ENCODE results near the gene SDC1. TPM values are rescaled to one million over a fixed set of nuclear protein-coding genes. Genes with fewer than 3 reads are reported as not detected.
"Not testable (repeated sequence)": the region's sequence is repeated elsewhere in the genome, so short reads cannot be mapped to it uniquely, and the experiment has no call there.

SDC1 gene
- total and polyA plus RNA-seq, 12 donors: 3.1 to 74.2 (median 18.0) TPM

GRCh38 chr2:20249170-20249569 lies 24.2 kb upstream of the SDC1 start:
- TF ChIP-seq POLR2A (IDR thresholded peaks at IDR 0.05) (no peak), CTCF (IDR thresholded peaks at IDR 0.05) (no peak)
- Histone ChIP-seq H3K4me3 (no peak overlapping the region), H3K4me1 (replicated peaks in 1 of 2) (no peaks in the 10 kb centered on the region), H3K27me3 (no peaks in the 10 kb centered on the region), H3K9me3 (replicated peaks in 1 of 3) (no peaks in the 10 kb centered on the region), H3K36me3 (replicated peaks in 1 of 2) (peaks cover 0 to 51% of the 10 kb centered on the region in 2 donors), H3K27ac (no peak overlapping the region)
- no peak for DNase-seq
- 85 to 95% (median 91%) methylated on average over 6 of the region's 6 CpGs for WGBS, 4 donors
- intact Hi-C loops (cut with DNase I): loop anchor here in 1 of 2 donors (10.0 kb wide), 1 partner anchor 66 kb away; no protein-coding TSS in a partner anchor

GRCh38 chr2:20247084-20247483 lies 22.2 kb upstream of the SDC1 start:
- Histone ChIP-seq H3K4me1 (replicated peaks in 1 of 2) (no peaks in the 10 kb centered on the region), H3K27ac (no peak overlapping the region), H3K27me3 (no peaks in the 10 kb centered on the region), H3K4me3 (no peak overlapping the region), H3K36me3 (replicated peaks in 1 of 2) (peaks cover 0 to 30% of the 10 kb centered on the region in 2 donors), H3K9me3 (replicated peaks in 1 of 3) (no peaks in the 10 kb centered on the region)
- DNase-seq: no peak
- intact Hi-C loops (cut with DNase I): loop anchor here in 1 of 2 donors (10.0 kb wide), 1 partner anchor 68 kb away; no protein-coding TSS in a partner anchor
- 92 to 100% (median 100%) methylated on average over 1 of the region's 1 CpG for WGBS, 4 donors
- TF ChIP-seq POLR2A (IDR thresholded peaks at IDR 0.05) (no peak), CTCF (IDR thresholded peaks at IDR 0.05) (no peak)

- H3K27ac ChIP-seq; H3K4me3 ChIP-seq; H3K9me3 ChIP-seq (replicated peaks in 1 of 3); H3K36me3 ChIP-seq (replicated peaks in 1 of 2); DNase-seq; H3K27me3 ChIP-seq; H3K4me1 ChIP-seq (replicated peaks in 1 of 2): not testable (repeated sequence)
- 90 to 93% (median 93%) methylated on average over 5 of the region's 5 CpGs for WGBS, 4 donors
- intact Hi-C loops (cut with DNase I): loop anchor here in 1 of 2 donors (10.0 kb wide), 1 partner anchor 71 kb away; no protein-coding TSS in a partner anchor
Observed at GRCh38 chr2:20243637-20244036, 18.7 kb upstream of the SDC1 start.

GRCh38 chr2:20242727-20243377 lies 17.9 kb upstream of the SDC1 start:
- intact Hi-C loops (cut with DNase I): loop anchor here in 1 of 2 donors (10.0 kb wide), 1 partner anchor 72 kb away; no protein-coding TSS in a partner anchor
- H3K9me3 ChIP-seq (replicated peaks in 1 of 3): no peaks in the 10 kb centered on the region
- TF ChIP-seq POLR2A (IDR thresholded peaks at IDR 0.05) (no peak), CTCF (IDR thresholded peaks at IDR 0.05) (no peak)
- WGBS, 4 donors: 64 to 73% (median 71%) methylated on average over 8 to 9 of the region's 9 CpGs
- DNase-seq: no peak
- H3K4me3 ChIP-seq: no peak overlapping the region
- no peaks in the 10 kb centered on the region for H3K27me3 ChIP-seq
- H3K36me3 ChIP-seq (replicated peaks in 1 of 2): peaks cover 0 to 8% of the 10 kb centered on the region in 2 donors
- no peaks in the 10 kb centered on the region for H3K4me1 ChIP-seq (replicated peaks in 1 of 2)
- H3K27ac ChIP-seq: no peak overlapping the region
